ENCODE data around the gene CYS1. TPM values are rescaled to one million over a fixed set of nuclear protein-coding genes. Genes with fewer than 3 reads are reported as not detected.
A peak's percentile ranks its signal among the peaks of the same experiment; 100 is the strongest.

Gene CYS1
- total and polyA plus RNA-seq, 2 of the 13 experiments (the other 11 are each of a cell fraction or from before 2014, with no cell fraction given) = 0.04 TPM; not detected in 1

GRCh38 chr2:10043906-10044601, 36.2 kb downstream of the CYS1 start (continued):
- TF ChIP-seq DMTF1 (CRISPR knock-in tag; IDR thresholded peaks at IDR 0.05) (no peak), ZNF512B (CRISPR knock-in tag; IDR thresholded peaks at IDR 0.05; ENCODE audit: borderline replicate concordance) (no peak), ZNF746 (CRISPR knock-in tag; IDR thresholded peaks at IDR 0.05) (0 out of 2 replicates have a peak, but pooled peaks have one; percentile 47), MTA1 (CRISPR knock-in tag; IDR thresholded peaks at IDR 0.05; ENCODE audit: borderline replicate concordance) (peak; percentile 27; the same call in 1 of the 2 replicates), ZNF879 (CRISPR knock-in tag; IDR thresholded peaks at IDR 0.05) (no peak), MYPOP (CRISPR knock-in tag; IDR thresholded peaks at IDR 0.05) (no peak), IKZF4 (CRISPR knock-in tag; IDR thresholded peaks at IDR 0.05; ENCODE audit: borderline replicate concordance, low read depth, not compliant biosample characterization) (no peak), ZNF513 (CRISPR knock-in tag; conservative IDR thresholded peaks at IDR 0.05) (no peak), SMAD9 (CRISPR knock-in tag; IDR thresholded peaks at IDR 0.05) (no peak), FOXO4 (CRISPR knock-in tag; conservative IDR thresholded peaks at IDR 0.05) (no peak; the same call in 1 of the 2 replicates), NPAS2 (CRISPR knock-in tag; IDR thresholded peaks at IDR 0.05; ENCODE audit: borderline replicate concordance) (no peak), ZBTB4 (CRISPR knock-in tag; IDR thresholded peaks at IDR 0.05; ENCODE audit: borderline replicate concordance) (0 out of 2 replicates have a peak, but pooled peaks have one; percentile 14), ZNF367 (CRISPR knock-in tag; IDR thresholded peaks at IDR 0.05; ENCODE audit: borderline replicate concordance) (no peak), TBP (CRISPR knock-in tag; IDR thresholded peaks at IDR 0.05) (no peak), SMAD1 (CRISPR knock-in tag; IDR thresholded peaks at IDR 0.05; ENCODE audit: borderline replicate concordance, low read depth) (no peak)

Data from HepG2 (cell line).